Progenitor cell of endocrine pancreas (in vitro differentiated cells): ENCODE data around the gene LYRM2. TPM values are rescaled to one million over a fixed set of nuclear protein-coding genes. Genes with fewer than 3 reads are reported as not detected.

Source experiments
- DNase-seq: peaks from one replicate; pipeline ENCODE4 v3.0.0; 2021; ENCODE audit warnings: low spot score; ENCODE audit not compliant: unreplicated experiment
- H3K27ac Mint-ChIP-seq: 2 replicates; pipeline ENCODE4 v1.8.0; 2021; ENCODE audit warnings: mild to moderate bottlenecking, moderate library complexity, mixed read lengths
- H3K27me3 Mint-ChIP-seq: 2 replicates; pipeline ENCODE4 v1.8.0; 2021; ENCODE audit warnings: mixed read lengths
- H3K36me3 Mint-ChIP-seq: 2 replicates; pipeline ENCODE4 v1.8.0; 2022; ENCODE audit warnings: mixed read lengths; ENCODE audit not compliant: insufficient read depth
- H3K4me1 Mint-ChIP-seq: 2 replicates; pipeline ENCODE4 v1.8.0; 2021; ENCODE audit warnings: low read depth, mixed read lengths
- H3K4me3 Mint-ChIP-seq: 2 replicates; pipeline ENCODE4 v1.8.0; 2021; ENCODE audit warnings: low read depth, mild to moderate bottlenecking, moderate library complexity, mixed read lengths
- H3K9me3 Mint-ChIP-seq: 2 replicates; pipeline ENCODE4 v1.8.0; 2021; ENCODE audit warnings: low read depth, mixed read lengths
- CTCF ChIP-seq: fragments of 200-600 bp; sonication (generic); IDR thresholded peaks from one replicate; pipeline ENCODE4 v1.5.0; 2021; ENCODE audit warnings: antibody characterized with exemption, mild to moderate bottlenecking; ENCODE audit not compliant: unreplicated experiment
- long read RNA-seq: library from polyadenylated mRNA; unstranded; transcript quantifications from one replicate; pipeline ENCODE4 v2.0.0, GENCODE V29; 2020
- total RNA-seq: library from RNA; stranded (reverse); gene quantifications from 2 replicates; pipeline ENCODE4 v1.2.1, GENCODE V29; 2021

LYRM2 gene
- total RNA-seq = 38.6 and 46.5 TPM in 2 replicates
- long read RNA-seq, full-length matches to known transcripts = 30 of 42 reads
- long read RNA-seq, partial matches to known transcripts = 2 of 42 reads
- long read RNA-seq, other reads (novel, unspliced or antisense) = 10 of 42 reads

GRCh38 chr6:89638320-89639195 lies at the start of gene LYRM2:
TSS of gene LYRM2 (minus strand) at chr6:89638747. CDS start at chr6:89638716, 31 bp downstream.
- Mint-ChIP-seq H3K27ac (peak within 1 kb of the TSS; percentile 97), H3K36me3 (peaks cover 12% of the 10 kb centered on the region)
- peak; percentile 9 for TF ChIP-seq CTCF

DNA sequence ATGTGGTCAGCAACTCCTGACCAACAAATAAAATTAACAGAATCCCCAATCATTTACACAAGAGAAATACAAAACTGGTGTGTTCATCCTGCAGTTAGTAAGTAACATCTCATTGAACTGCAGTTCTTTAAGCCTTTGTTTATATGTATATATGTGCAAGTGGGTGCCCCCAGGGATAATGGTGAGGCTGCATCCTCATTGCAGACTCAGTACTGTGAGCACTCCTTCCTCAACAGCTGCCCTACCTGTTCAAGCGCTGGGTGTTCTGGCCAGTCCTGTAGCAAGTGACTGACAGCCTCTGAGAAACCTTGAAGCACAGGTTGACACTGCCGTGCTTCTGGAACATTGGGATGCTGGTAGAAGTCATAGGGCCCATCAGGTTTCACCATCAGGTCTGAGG lies 49.8 kb upstream of the LYRM2 start:
- no peak for DNase-seq
- Mint-ChIP-seq H3K4me1 (no peaks in the 10 kb centered on the region), H3K9me3 (no peaks in the 10 kb centered on the region), H3K27ac (no peak overlapping the region), H3K4me3 (no peak overlapping the region), H3K27me3 (no peaks in the 10 kb centered on the region), H3K36me3 (peaks cover 8% of the 10 kb centered on the region)
- TF ChIP-seq CTCF = no peak

More at GRCh38 chr6:89638320-89639195, at the start of gene LYRM2:
- H3K27me3 Mint-ChIP-seq = no peaks in the 10 kb centered on the region
- DNase-seq = peak; percentile 82
- H3K9me3 Mint-ChIP-seq = no peaks in the 10 kb centered on the region
- H3K4me3 Mint-ChIP-seq = peak within 1 kb of the TSS; percentile 84
- peaks cover 14% of the 10 kb centered on the region for H3K4me1 Mint-ChIP-seq

- H3K27ac Mint-ChIP-seq = no peak overlapping the region
- no peaks in the 10 kb centered on the region for H3K27me3 Mint-ChIP-seq
- DNase-seq = no peak
- no peaks in the 10 kb centered on the region for H3K9me3 Mint-ChIP-seq
- H3K36me3 Mint-ChIP-seq = peaks cover 12% of the 10 kb centered on the region
- TF ChIP-seq CTCF = no peak
- H3K4me1 Mint-ChIP-seq = no peaks in the 10 kb centered on the region
- H3K4me3 Mint-ChIP-seq = no peak overlapping the region
Observed at GRCh38 chr6:89685311-89685710, 46.8 kb upstream of the LYRM2 start.

DNA sequence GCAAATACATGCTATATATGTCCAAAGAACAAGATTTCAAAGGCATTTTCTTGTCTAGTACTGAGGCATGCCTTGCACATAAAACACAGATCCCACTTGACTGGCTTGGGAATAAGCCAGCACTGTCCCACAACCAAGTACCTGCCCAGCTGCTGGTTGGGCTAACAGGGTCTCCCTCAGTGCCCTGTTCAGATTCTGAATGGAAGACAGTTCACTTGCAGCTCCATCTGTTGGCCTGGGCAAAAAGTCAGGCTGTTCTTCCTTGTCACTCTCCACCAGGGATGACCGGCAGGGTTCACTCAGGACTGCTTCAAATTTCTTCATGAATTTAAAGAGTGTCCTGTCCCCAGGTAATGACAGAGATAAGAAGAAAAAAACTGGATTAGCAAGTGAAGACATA lies 44.4 kb upstream of the LYRM2 start:
- Mint-ChIP-seq H3K4me3 (no peak overlapping the region), H3K27me3 (no peaks in the 10 kb centered on the region), H3K27ac (no peak overlapping the region), H3K4me1 (no peaks in the 10 kb centered on the region), H3K36me3 (peaks cover 12% of the 10 kb centered on the region), H3K9me3 (no peaks in the 10 kb centered on the region)
- no peak for TF ChIP-seq CTCF
- no peak for DNase-seq

GRCh38 chr6:89681983-89682564 lies 43.5 kb upstream of the LYRM2 start:
- Mint-ChIP-seq H3K4me1 (no peaks in the 10 kb centered on the region), H3K27ac (no peak overlapping the region), H3K27me3 (no peaks in the 10 kb centered on the region), H3K36me3 (peaks cover 12% of the 10 kb centered on the region), H3K4me3 (no peak overlapping the region), H3K9me3 (no peaks in the 10 kb centered on the region)
- TF ChIP-seq CTCF = no peak
- DNase-seq = no peak
